ENCODE measurements around the gene CIROP. TPM values are rescaled to one million over a fixed set of nuclear protein-coding genes. Genes with fewer than 3 reads are reported as not detected.

The CIROP gene
- total and polyA plus RNA-seq, 9 of the 15 experiments (the other 6 are each of a cell fraction or from before 2014, with no cell fraction given) = not detected

GRCh38 chr14:23153851-23154796 is 49.3 kb upstream of the CIROP start (continued):
- TF ChIP-seq ERF (CRISPR knock-in tag; IDR thresholded peaks at IDR 0.05) (no peak), DEAF1 (CRISPR knock-in tag; IDR thresholded peaks at IDR 0.05) (no peak), GATA2 (CRISPR knock-in tag; IDR thresholded peaks at IDR 0.05) (no peak), HMGXB4 (CRISPR knock-in tag; IDR thresholded peaks at IDR 0.05) (no peak), STAT5B (CRISPR knock-in tag; IDR thresholded peaks at IDR 0.05) (no peak), GATAD2B (IDR thresholded peaks at IDR 0.05; ENCODE audit: borderline replicate concordance) (no peak; the same call in 1 of the 2 replicates), EGR1 (conservative IDR thresholded peaks at IDR 0.05) (peak; percentile 95), PKNOX1 (IDR thresholded peaks at IDR 0.05) (peak; percentile 51; the same call in 1 of the 2 replicates), ZNF592 (IDR thresholded peaks at IDR 0.05) (peak; percentile 96), NR3C1 (CRISPR knock-in tag; IDR thresholded peaks at IDR 0.05) (no peak), CAMTA2 (CRISPR knock-in tag; conservative IDR thresholded peaks at IDR 0.05) (no peak), BDP1 (IDR thresholded peaks at IDR 0.05; ENCODE audit: insufficient read depth, insufficient read length) (no peak), ZNF24 (IDR thresholded peaks at IDR 0.05) (no peak), TAF9B (IDR thresholded peaks at IDR 0.05; ENCODE audit: partially characterized antibody) (peak; percentile 71), FOXM1 (IDR thresholded peaks at IDR 0.05; ENCODE audit: low read depth) (peak; percentile 15; the same call in 1 of the 2 replicates), FOXM1 (CRISPR knock-in tag; IDR thresholded peaks at IDR 0.05; ENCODE audit: low read depth) (no peak), PCBP2 (IDR thresholded peaks at IDR 0.05; ENCODE audit: low read depth, low read length, poor library complexity, severe bottlenecking) (no peak), CCNT2 (IDR thresholded peaks at IDR 0.05; ENCODE audit: borderline replicate concordance, extremely low read depth, insufficient read length, low read depth, low read length) (peak; percentile 34), MAFF (IDR thresholded peaks at IDR 0.05; ENCODE audit: low read length) (no peak), JUNB (CRISPR knock-in tag; conservative IDR thresholded peaks at IDR 0.05) (no peak)

Data from K562 (cell line).